H1 (cell line): ENCODE results near the gene IL10RA. TPM values are rescaled to one million over a fixed set of nuclear protein-coding genes. Genes with fewer than 3 reads are reported as not detected.

Experiments
- CTCF ChIA-PET: fragments of 300-600 bp; sonication (Branson Sonifier 250); formaldehyde crosslinking; loops from one replicate; lab custom pipeline; 2021; ENCODE audit not compliant: partially characterized antibody; lab: Charles Lee
- POLR2A ChIA-PET: fragments of 300-600 bp; sonication (Branson Sonifier 250); formaldehyde crosslinking; loops from one replicate; lab custom pipeline; 2021; ENCODE audit warnings: inconsistent platforms; ENCODE audit not compliant: partially characterized antibody; lab: Charles Lee
- DNase-seq, 2 experiments: peaks; one replicate each; pipeline versions ENCODE4 v3.0.0 to v3.0.0-alpha.2; 2010 to 2022; ENCODE audit warnings: low spot score in 2 of 2, low read depth in 1 of 2, mixed read lengths in 1 of 2
- FAIRE-seq: peaks from 2 replicates; lab custom pipeline; 2011; peaks lifted over from hg19 to GRCh38; lab: Jason Lieb, UNC
- H2AFZ ChIP-seq: 2 replicates; pipeline ENCODE4 v1.8.1; 2012; ENCODE audit warnings: low read length, inconsistent platforms
- H2AK5ac ChIP-seq: 2 replicates; pipeline ENCODE4 v1.6.1; 2013; ENCODE audit warnings: low read depth, low read length
- H2BK120ac ChIP-seq: replicated peaks from 2 replicates; pipeline ENCODE3; 2013; ENCODE audit warnings: low read depth, low read length, inconsistent platforms
- H2BK12ac ChIP-seq: 2 replicates; pipeline ENCODE4 v1.6.1; 2013; ENCODE audit warnings: low read depth, low read length
- H2BK15ac ChIP-seq: 2 replicates; pipeline ENCODE4 v1.6.1; 2013; ENCODE audit warnings: low read length
- H2BK20ac ChIP-seq: 2 replicates; pipeline ENCODE4 v1.6.1; 2013; ENCODE audit warnings: low read length
- H2BK5ac ChIP-seq: 2 replicates; pipeline ENCODE4 v1.6.1; 2013; ENCODE audit warnings: low read depth, low read length
- H3K14ac ChIP-seq: 2 replicates; pipeline ENCODE4 v1.6.1; 2013; ENCODE audit warnings: inconsistent platforms; ENCODE audit not compliant: insufficient read length
- H3K18ac ChIP-seq: 2 replicates; pipeline ENCODE4 v1.6.1; 2013; ENCODE audit warnings: low read length; ENCODE audit errors: extremely low read depth
- H3K23ac ChIP-seq: 2 replicates; pipeline ENCODE4 v1.6.1; 2013; ENCODE audit warnings: inconsistent platforms; ENCODE audit not compliant: insufficient read length
- H3K23me2 ChIP-seq: 2 replicates; pipeline ENCODE4 v1.6.1; 2013; ENCODE audit warnings: low read depth, low read length
- H3K27ac ChIP-seq: 2 replicates; pipeline ENCODE4 v1.6.1; 2011; ENCODE audit warnings: low read depth, low read length, inconsistent platforms
- H3K27me3 ChIP-seq, 4 experiments: replicated peaks in 1 of 4; 1 replicate in 1 of 4; 2 replicates in 3 of 4; pipeline versions ENCODE4 v1.6.1 to v1.8.1; 2011 to 2013; ENCODE audit warnings: low read length in 3 of 4, mild to moderate bottlenecking in 3 of 4, inconsistent platforms in 2 of 4, mixed read lengths in 2 of 4, moderate library complexity in 1 of 4; ENCODE audit not compliant: control insufficient read depth in 3 of 4, insufficient read depth in 3 of 4; ENCODE audit errors: extremely low read depth in 1 of 4
- H3K36me3 ChIP-seq, 4 experiments: 2 replicates each; pipeline versions ENCODE4 v1.6.1 to v1.8.1; 2011 to 2013; ENCODE audit warnings: mild to moderate bottlenecking in 4 of 4, low read length in 3 of 4, moderate library complexity in 2 of 4, control low read depth in 1 of 4, inconsistent platforms in 1 of 4; ENCODE audit not compliant: insufficient read depth in 4 of 4, control insufficient read depth in 2 of 4
- H3K4ac ChIP-seq: replicated peaks from 2 replicates; pipeline ENCODE3; 2013; ENCODE audit warnings: low read length, low read depth, mixed read lengths, inconsistent platforms; ENCODE audit not compliant: insufficient read length
- H3K4me1 ChIP-seq, 4 experiments: replicated peaks in 1 of 4; 1 replicate in 1 of 4; 2 replicates in 3 of 4; pipeline versions ENCODE4 v1.6.1 to v1.8.1; 2011 to 2013; ENCODE audit warnings: low read length in 3 of 4, inconsistent platforms in 2 of 4, mixed read lengths in 1 of 4; ENCODE audit not compliant: insufficient read depth in 4 of 4, control insufficient read depth in 3 of 4
- H3K4me2 ChIP-seq, 2 experiments: 2 replicates each; pipeline versions ENCODE4 v1.6.1 to v1.8.1; 2011 to 2013; ENCODE audit warnings: low read depth in 2 of 2, low read length in 2 of 2, control low read depth in 1 of 2, inconsistent platforms in 1 of 2, mild to moderate bottlenecking in 1 of 2; ENCODE audit not compliant: insufficient read depth in 1 of 2
- H3K4me3 ChIP-seq, 4 experiments: fragments of 200-600, 300-600 bp in 1 of 4; sonication (generic), shearing (Covaris generic), sonication (Bioruptor Twin) in 1 of 4; 2 replicates each; pipeline versions ENCODE4 v1.5.1 to v1.8.1; 2011 to 2016; ENCODE audit warnings: low read length in 4 of 4, low read depth in 3 of 4, control low read depth in 2 of 4, inconsistent platforms in 2 of 4, mild to moderate bottlenecking in 2 of 4, mixed read lengths in 1 of 4, moderate library complexity in 1 of 4; ENCODE audit not compliant: insufficient read depth in 2 of 4; ENCODE audit errors: extremely low read depth in 1 of 4
- H3K56ac ChIP-seq: replicated peaks from 2 replicates; pipeline ENCODE3; 2013; ENCODE audit warnings: low read depth, mild to moderate bottlenecking, mixed read lengths, low read length, inconsistent platforms; ENCODE audit not compliant: insufficient read length
- H3K79me1 ChIP-seq: 2 replicates; pipeline ENCODE4 v1.6.1; 2013; ENCODE audit warnings: low read depth, low read length, control low read depth
- H3K79me2 ChIP-seq, 2 experiments: 2 replicates each; pipeline versions ENCODE4 v1.6.1 to v1.8.1; 2012 to 2013; ENCODE audit warnings: low read length in 2 of 2, mild to moderate bottlenecking in 2 of 2, inconsistent platforms in 1 of 2; ENCODE audit not compliant: insufficient read depth in 2 of 2, control insufficient read depth in 1 of 2
- H3K9ac ChIP-seq, 4 experiments: replicated peaks in 1 of 4; 1 replicate in 1 of 4; 2 replicates in 3 of 4; pipeline versions ENCODE4 v1.6.1 to v1.8.1; 2011 to 2013; ENCODE audit warnings: low read depth in 3 of 4, low read length in 3 of 4, control low read depth in 2 of 4, mild to moderate bottlenecking in 2 of 4, moderate library complexity in 2 of 4, inconsistent platforms in 1 of 4; ENCODE audit errors: extremely low read depth in 1 of 4
- H3K9me3 ChIP-seq, 2 experiments: 2 replicates each; pipeline versions ENCODE4 v1.6.1 to v1.8.1; 2012 to 2013; ENCODE audit warnings: mild to moderate bottlenecking in 2 of 2, moderate library complexity in 2 of 2, control low read depth in 1 of 2, inconsistent platforms in 1 of 2, low read depth in 1 of 2, low read length in 1 of 2, mixed read lengths in 1 of 2; ENCODE audit not compliant: insufficient read depth in 2 of 2
- H4K20me1 ChIP-seq, 2 experiments: replicated peaks in 1 of 2; 2 replicates each; pipeline versions ENCODE3 to v1.8.1; 2011 to 2013; ENCODE audit warnings: inconsistent platforms in 2 of 2, low read length in 2 of 2, mild to moderate bottlenecking in 1 of 2; ENCODE audit not compliant: insufficient read depth in 2 of 2, control insufficient read depth in 1 of 2
- H4K5ac ChIP-seq: 2 replicates; pipeline ENCODE4 v1.6.1; 2013; ENCODE audit warnings: low read length, low read depth, mixed read lengths, inconsistent platforms; ENCODE audit not compliant: insufficient read length
- H4K8ac ChIP-seq: 2 replicates; pipeline ENCODE4 v1.8.0; 2013; ENCODE audit warnings: mild to moderate bottlenecking, moderate library complexity, low read length, inconsistent platforms; ENCODE audit not compliant: insufficient read depth; ENCODE audit errors: extremely low read depth
- H4K91ac ChIP-seq: replicated peaks from 2 replicates; pipeline ENCODE3; 2013; ENCODE audit warnings: low read length, mixed read lengths, inconsistent platforms; ENCODE audit not compliant: insufficient read length
- CEBPB ChIP-seq: IDR thresholded peaks from 2 replicates; pipeline ENCODE4 v1.6.1; 2012; ENCODE audit warnings: low read depth, low read length
- CHD1 ChIP-seq: IDR thresholded peaks from 2 replicates; pipeline ENCODE4 v1.6.1; 2012; ENCODE audit warnings: low read depth, low read length, improper control_type of control experiment
- WGBS, 2 experiments: shearing (Covaris generic) in 1 of 2; methylation state at CpG; one replicate each; pipeline versions ENCODE4 v1.1.6 to v1.1.7; 2013 to 2015; ENCODE audit warnings: low lambda C conversion rate in 2 of 2, mixed read lengths in 2 of 2, inconsistent platforms in 1 of 2, low coverage in 1 of 2, missing lambda C conversion rate in 1 of 2; ENCODE audit not compliant: insufficient replicate concordance in 2 of 2, insufficient coverage in 1 of 2, insufficient read length in 1 of 2; ENCODE audit errors: extremely low coverage in 1 of 2, missing lambda C conversion rate in 1 of 2; 5-methylcytosine and 5-hydroxymethylcytosine counted together
- polyA plus RNA-seq, 7 experiments: library from polyadenylated mRNA; depleted of rRNA in 3 of 7; stranded (reverse) in 5 of 7; unstranded in 2 of 7; fragments of >200 nt in 5 of 7; fragments of 200-250 nt in 2 of 7; gene quantifications; 1 replicate in 5 of 7; 2 replicates in 1 of 7; 4 replicates in 1 of 7; pipeline versions ENCODE4 v1.2.1 to v1.2.3, GENCODE V29; 2011 to 2013; ENCODE audit warnings: missing spikeins in 2 of 7, mixed read lengths in 2 of 7
- total RNA-seq: library from RNA; stranded (reverse); fragmentation: NEBNext Ultra II Directional; extraction: Animal tissue kit (Norgen Biotek cat#: 25700); gene quantifications from 2 replicates; pipeline ENCODE4 v1.2.1, GENCODE V29; 2021

The IL10RA gene
- total and polyA plus RNA-seq, 2 of the 8 experiments (the other 6 are each of a cell fraction or from before 2014, with no cell fraction given), result 0.05 to 0.11 TPM

DNA sequence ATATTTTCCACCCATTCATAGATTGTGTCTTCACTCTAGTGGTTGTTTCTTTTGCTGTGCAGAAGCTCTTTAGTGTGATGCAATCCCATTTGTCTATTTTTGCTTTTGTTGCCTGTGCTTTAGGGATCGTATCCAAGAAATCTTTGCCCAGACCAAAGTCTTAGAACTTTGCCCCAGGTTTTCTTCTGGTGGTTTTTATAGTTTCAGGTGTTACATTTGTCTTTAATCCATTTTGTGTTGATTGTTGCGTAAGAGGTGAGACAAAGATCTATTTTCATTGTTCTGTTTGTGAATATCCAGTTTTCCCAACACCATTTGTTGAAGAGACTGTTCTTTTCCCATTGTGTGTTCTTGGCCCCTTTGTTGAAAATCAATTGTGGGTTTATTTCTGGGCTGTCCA lies 6.4 kb downstream of the IL10RA start:
- H3K18ac ChIP-seq, result no peak overlapping the region
- no peak overlapping the region for H2AFZ ChIP-seq
- FAIRE-seq, result no peak
- H3K27me3 ChIP-seq, result peaks cover 7 to 10% (median 8%) of the 10 kb centered on the region in 4 experiments
- no peak overlapping the region for H3K4me2 ChIP-seq
- H2BK20ac ChIP-seq, result no peak overlapping the region
- no peak overlapping the region for H3K4ac ChIP-seq
- no peak overlapping the region for H3K4me3 ChIP-seq
- POLR2A ChIA-PET, result no interaction called here
- H4K5ac ChIP-seq, result no peak overlapping the region
- H3K4me1 ChIP-seq, result peaks cover 0 to 6% (median 3%) of the 10 kb centered on the region in 4 experiments; a peak in 4 of 7 replicates
- H4K20me1 ChIP-seq, result no peaks in the 10 kb centered on the region
- H3K56ac ChIP-seq, result no peak overlapping the region
- no peak overlapping the region for H2BK120ac ChIP-seq
- CTCF ChIA-PET, result no interaction called here
- no peak overlapping the region for H2BK5ac ChIP-seq
- H2BK12ac ChIP-seq, result no peak overlapping the region
- no peak overlapping the region for H3K14ac ChIP-seq
- no peak overlapping the region for H2AK5ac ChIP-seq
- H2BK15ac ChIP-seq, result no peak overlapping the region
- 0 out of 2 replicates have a peak, but pooled peaks have one; percentile 13 for TF ChIP-seq CEBPB
- no peak for TF ChIP-seq CHD1
- H3K9ac ChIP-seq, result no peak overlapping the region
- H3K79me1 ChIP-seq, result no peaks in the 10 kb centered on the region
- no peak overlapping the region for H3K27ac ChIP-seq
- no peaks in the 10 kb centered on the region for H3K9me3 ChIP-seq
- H3K79me2 ChIP-seq, result no peaks in the 10 kb centered on the region
- no peak for DNase-seq
- no peaks in the 10 kb centered on the region for H3K23me2 ChIP-seq
- H4K91ac ChIP-seq, result no peak overlapping the region
- H4K8ac ChIP-seq, result no peak overlapping the region
- H3K36me3 ChIP-seq, result no peaks in the 10 kb centered on the region
- no peak overlapping the region for H3K23ac ChIP-seq
- WGBS, 2 experiments, result 83% methylated on average over 2 of the region's 2 CpGs; no CpG with 5 or more reads in 1 of the 2 experiments
